ENCODE data around the gene ERCC2.
A peak's percentile ranks its signal among the peaks of the same experiment; 100 is the strongest.
"Not testable (repeated sequence)": the region's sequence is repeated elsewhere in the genome, so short reads cannot be mapped to it uniquely, and the experiment has no call there.

The ERCC2 gene

DNA sequence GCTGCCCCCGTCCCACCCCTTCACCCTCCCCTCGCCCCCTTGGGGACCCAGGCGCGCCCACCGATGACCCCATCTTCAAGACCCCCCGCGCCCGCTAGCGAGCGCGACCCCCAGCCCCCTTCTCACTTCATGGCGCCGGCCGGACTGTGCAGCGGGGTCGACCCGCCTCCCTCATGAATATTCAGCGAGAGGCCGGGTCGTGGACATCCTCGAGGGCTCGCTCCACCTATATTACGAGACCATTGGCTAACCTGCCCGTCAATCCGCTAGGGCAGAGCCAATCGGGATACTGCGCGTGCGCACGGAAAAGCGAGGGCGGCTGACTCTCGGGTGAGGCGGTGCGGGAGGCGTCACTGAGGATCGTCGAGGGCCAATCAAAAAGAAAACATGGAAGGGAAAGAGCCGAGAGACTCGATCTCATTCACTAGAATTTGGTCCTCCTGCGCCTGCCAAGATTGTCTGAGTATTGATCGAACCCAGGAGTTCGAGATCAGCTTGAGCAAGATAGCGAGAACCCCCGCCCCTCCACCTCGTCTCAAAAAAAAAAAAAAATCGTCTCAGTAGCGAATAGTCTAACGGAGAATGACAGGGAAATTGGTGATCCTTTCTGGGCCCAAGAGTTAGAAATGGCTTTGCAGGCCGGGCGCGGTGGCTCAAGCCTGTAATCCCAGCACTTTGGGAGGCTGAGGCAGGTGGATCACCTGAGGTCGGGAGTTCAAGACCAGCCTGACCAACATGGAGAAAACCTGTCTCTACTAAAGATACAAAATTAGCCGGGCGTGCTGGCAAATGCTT is at the start of gene ERCC2:
TSS of gene ERCC2 (minus strand) at position 164 of the 795 bp plus-strand sequence. CDS start at position 131, 33 bp downstream.
- DNase-seq, result peak; percentile 99

DNA sequence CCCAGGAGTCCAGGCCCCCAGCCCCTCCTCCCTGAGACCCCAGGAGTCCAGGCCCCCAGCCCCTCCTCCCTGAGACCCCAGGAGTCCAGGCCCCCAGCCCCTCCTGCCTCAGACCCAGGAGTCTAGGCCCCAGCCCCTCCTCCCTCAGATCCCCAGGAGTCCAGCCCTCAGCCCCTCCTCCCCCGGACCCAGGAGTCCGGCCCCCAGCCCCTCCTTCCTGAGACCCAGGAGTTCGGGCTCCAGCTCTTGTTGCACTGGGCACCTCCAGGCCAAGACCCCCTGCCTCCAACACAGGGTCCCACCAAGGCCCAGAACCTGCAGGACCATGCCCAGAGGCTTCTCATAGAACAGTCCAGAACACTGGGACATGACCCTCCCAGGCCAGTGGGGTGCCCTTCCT is 49.5 kb upstream of the ERCC2 start:
- no peak for DNase-seq

- DNase-seq, result peak; percentile 60
These were observed 49.0 kb upstream of the ERCC2 start for GRCh38 chr19:45419396-45419795.

DNA sequence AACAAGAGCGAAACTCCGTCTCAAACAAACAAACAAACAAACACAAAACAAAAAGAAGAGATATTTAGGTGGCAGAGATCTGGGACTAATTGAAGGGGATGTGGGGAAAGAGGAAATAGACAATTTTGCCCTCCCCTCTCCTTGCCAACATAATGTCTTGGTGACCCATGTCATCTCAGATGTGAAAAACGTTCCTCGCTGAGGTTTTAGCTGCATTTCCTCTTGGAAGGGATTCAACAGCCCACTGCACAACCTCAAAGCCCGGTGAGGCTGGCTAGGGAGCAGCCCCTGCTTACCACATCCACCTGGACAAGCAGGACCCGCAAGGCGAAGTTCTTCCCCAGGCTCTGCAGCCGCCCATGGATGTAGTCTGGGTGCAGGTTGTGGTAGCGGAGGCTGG is 48.4 kb upstream of the ERCC2 start:
- DNase-seq, result no peak

DNA sequence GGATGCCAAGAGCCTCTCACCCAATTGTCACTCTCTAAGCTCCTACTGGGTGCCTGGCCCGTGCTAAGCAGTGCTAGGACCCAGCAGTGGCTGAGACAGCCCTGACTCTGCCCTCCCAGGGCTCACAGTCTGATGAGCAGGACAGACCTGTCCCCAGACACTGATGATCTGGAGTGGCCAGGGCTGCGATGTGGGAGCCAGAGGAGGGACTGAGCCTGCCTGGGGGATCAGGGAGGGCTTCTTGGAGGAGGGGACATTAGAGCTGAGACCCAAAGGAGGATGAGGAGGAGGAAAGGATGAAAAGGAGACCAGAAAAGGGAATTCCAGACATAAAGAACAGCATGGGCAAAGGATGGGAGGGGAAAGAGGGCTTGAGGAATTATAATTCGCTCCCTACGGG is 46.8 kb upstream of the ERCC2 start:
- no peak for DNase-seq

GRCh38 chr19:45414468-45414867 is 44.1 kb upstream of the ERCC2 start:
- no peak for DNase-seq

- DNase-seq, result no peak
These were observed 43.1 kb upstream of the ERCC2 start for GRCh38 chr19:45413497-45413896.

DNA sequence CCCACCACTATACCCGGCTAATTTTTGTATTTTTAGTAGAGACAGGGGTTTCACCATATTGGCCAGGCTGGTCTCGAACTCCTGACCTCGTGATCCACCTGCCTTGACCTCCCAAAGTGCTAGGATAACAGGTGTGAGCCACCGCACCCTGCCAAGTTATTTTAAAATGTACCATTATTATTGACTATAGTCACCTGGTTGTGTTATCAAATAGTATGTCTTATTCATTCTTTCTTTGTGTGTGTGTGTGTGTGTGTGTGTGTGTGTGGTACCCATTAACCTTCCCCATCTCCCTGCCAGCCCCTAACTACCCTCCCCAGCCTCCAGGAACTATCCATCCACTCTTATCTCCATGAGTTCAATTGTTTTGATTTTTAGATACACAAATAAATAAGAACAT is 40.0 kb upstream of the ERCC2 start:
- not testable (repeated sequence) for DNase-seq

GRCh38 chr19:45409557-45409920 is 39.2 kb upstream of the ERCC2 start:
- no peak for DNase-seq

GRCh38 chr19:45408830-45409556 is 38.6 kb upstream of the ERCC2 start:
- no peak for DNase-seq

DNA sequence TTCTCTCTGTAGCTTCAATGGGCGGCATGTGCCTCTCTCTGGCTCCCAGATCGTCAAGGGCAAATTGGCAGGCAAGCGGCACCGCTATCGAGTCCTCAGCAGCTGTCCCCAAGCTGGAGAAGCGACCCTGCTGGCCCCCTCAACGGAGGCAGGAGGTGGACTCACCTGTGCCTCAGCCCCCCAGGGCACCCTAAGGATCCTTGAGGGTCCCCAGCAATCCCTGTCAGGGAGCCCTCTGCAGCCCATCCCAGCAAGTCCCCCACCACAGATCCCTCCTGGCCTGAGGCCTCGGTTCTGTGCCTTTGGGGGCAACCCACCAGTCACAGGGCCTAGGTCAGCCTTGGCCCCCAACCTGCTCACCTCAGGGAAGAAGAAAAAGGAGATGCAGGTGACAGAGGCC is 37.7 kb upstream of the ERCC2 start:
- no peak for DNase-seq

- DNase-seq, result not testable (repeated sequence)
These were observed 37.2 kb upstream of the ERCC2 start for GRCh38 chr19:45407585-45407984.

- DNase-seq, result no peak
These were observed 36.7 kb upstream of the ERCC2 start for GRCh38 chr19:45407091-45407375.

DNA sequence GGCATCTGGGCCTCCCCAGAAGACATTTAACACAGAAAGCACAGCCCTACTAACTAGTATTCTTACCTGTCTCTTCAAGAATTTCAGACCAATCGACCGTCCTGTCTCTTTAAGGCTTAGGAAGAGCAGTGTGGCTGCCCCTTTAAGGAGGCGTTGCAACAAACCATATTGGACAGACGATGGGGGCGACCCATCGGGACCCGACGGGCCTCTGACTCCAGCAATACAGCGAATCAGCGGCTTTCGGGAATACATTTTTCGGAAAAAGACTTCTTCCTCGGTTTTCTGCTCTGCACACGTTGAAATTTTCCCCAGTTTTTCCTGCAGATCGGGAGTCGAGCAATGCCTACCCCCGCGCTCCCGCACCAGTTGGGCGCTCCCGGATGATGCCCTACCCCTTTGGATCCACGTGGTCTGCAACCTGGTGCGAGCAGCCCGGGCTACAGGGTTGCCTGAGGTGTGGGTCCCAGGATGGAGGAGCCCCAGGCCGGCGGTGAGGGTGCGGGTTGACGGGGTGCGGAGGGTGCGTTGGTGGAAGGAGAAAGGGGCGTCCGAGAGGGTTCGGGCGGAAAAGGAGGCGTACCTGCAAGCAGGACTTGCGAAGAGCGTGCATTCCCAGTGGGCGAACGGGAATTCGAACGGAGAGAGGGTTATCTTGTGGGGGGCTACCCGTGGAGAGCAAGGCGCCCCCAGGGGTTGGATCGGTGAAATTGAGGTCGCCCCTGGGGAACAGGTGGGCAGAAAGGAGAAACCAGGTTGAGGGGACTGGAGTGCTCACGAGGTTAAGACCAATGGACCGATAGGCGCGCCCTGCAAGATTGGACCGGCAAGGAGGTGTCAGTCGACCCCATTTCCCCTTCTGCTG is 36.1 kb upstream of the ERCC2 start, which contains the start of gene POLR1G:
TSS of gene POLR1G (plus strand) at position 419 of the 865 bp plus-strand sequence. CDS start at position 472, 53 bp downstream.
- peak; percentile 84 for DNase-seq

- DNase-seq, result peak; percentile 87
These were observed 35.3 kb upstream of the ERCC2 start for GRCh38 chr19:45405435-45406225.

DNA sequence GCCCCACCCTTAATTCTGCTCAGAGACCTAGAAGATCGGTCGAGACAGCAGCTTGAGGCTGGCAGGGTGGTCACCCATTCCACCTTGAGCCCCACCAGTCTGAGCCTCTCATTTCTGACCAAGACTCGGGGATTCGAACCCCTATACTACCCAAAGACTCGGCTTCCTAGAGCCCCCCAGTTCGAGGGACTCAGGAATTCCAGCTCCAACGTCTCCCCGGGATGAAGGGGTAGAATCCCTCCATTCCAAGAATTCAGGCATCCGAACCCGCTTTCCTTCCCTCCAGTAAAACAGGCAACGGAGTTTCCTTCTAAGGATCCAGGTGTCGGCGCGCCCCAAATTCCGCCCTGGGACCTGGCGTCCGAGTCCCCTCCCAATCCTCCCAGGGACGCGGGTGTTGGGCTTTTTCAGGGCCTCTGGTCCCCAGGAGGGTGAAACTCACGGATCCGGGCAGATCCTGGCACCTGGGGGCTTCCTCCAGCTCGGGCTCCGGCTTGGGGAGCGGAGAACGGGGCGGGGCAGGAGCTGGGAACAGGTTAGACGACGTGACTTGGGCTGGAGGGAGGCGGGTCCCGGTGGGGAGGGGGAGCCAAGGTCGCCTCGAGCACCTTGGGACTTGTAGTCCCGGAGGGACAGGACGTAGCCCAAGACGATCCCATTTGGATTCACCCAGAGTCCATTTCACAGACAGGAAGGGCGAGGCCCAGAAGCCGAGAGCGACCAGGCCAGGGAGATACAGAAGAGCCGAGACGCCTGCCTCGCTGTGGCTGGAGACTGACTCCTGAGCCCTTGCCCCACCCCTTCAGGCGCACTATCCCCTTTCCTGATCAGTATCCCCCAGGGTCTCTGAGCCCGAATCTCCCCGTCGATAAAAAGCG is 34.4 kb upstream of the ERCC2 start, which contains the start of gene PPP1R13L:
TSS of gene PPP1R13L (minus strand) at position 513 of the 878 bp plus-strand sequence. CDS start 6,751 bp downstream, outside the sequence.
- peak; percentile 59 for DNase-seq

DNA sequence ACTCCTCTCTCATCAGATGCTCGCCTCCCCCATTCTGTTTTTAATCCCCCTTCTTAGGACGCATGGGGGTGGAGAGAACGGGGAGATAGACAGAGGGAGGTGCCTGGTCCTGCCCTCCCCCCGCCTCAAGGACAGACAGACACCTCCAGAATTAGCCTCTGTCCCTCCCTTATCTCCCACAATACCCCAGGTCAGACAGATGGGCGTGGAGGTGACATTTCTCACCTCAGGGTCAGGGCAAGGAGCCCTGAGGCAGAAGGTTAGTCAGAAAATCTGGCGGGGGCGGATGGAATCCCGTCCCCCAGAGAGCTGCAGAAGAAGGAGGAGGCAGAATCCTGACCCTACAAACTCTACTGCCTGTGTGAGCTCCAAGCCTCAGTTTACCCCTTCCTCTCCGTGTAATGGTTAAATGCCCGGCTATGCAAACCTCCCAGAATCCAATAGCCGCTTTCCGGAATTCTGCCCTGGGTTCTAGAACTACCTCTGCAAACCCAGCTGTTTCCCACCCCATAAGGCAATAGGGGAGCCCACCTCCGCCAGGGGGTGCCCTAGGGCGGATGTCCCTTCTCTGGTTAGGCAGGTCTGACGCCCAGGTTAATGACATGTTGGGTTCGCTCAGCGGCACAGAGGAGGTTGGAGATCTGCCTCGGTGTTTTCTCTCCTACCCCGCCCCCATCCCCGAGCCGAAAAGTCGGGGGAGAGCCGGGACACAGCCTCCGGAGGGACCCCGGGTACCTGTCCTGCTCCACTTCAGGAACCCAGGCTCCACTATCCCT is 33.6 kb upstream of the ERCC2 start:
- no peak for DNase-seq

GRCh38 chr19:45403272-45403671 is 32.9 kb upstream of the ERCC2 start:
- no peak for DNase-seq

- DNase-seq, result no peak
These were observed 32.1 kb upstream of the ERCC2 start for GRCh38 chr19:45402298-45403061.

GRCh38 chr19:45401815-45402214 is 31.4 kb upstream of the ERCC2 start:
- DNase-seq, result no peak

Measured in left hindlimb (tissue), 1 donor.